Measurements from ENCODE around the gene DENND1B.
"Not testable (repeated sequence)": the region's sequence is repeated elsewhere in the genome, so short reads cannot be mapped to it uniquely, and the experiment has no call there.

The DENND1B gene

DNA sequence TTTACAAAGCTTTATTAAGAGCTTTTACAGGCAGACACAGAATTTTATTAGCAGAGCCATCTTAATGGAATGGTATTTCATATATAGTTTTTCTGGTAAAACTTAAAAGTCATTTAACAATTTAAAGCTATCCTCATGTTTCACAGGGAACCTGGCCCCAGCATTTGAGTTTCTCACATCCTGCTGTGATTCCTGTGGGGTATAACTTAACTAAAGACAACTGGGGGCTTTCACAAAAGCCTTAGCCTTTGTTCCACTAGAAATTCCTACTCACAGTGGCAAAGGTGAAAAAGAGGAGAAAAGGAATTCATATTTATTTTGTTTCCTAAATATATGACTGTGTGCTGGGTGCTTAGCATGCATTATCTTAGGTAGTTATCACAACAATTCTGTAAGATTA lies 233.9 kb downstream of the DENND1B start:
- DNase-seq = no peak

DNA sequence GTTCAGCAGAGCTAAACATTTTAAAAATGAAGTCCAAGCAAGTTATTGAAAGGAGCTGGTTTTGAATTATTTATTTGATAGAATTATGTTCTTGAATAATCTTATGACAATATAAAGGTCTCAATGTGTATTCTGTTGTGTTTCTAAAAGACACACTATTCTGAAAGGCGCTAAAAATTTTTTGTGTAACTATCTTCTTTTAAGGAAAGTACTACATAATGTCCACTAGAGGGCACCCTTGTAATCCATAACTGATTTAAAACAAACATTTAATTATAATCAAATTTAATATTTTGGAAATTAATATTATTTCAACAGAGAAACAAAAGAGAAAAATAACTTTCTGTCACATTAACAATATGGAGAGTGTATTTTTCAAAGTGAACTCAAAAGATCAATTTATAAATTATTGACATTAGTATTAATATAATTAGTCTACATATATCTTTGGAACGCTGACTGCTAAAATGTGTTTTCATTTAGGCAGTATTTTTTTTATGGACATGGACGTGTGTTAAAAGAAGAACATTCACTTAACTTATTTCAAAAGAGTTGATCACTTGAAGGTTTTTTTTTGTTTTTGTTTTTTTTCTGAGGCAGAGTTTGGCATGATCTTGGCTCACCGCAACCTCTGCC lies 248.4 kb downstream of the DENND1B start:
- DNase-seq = no peak

DNA sequence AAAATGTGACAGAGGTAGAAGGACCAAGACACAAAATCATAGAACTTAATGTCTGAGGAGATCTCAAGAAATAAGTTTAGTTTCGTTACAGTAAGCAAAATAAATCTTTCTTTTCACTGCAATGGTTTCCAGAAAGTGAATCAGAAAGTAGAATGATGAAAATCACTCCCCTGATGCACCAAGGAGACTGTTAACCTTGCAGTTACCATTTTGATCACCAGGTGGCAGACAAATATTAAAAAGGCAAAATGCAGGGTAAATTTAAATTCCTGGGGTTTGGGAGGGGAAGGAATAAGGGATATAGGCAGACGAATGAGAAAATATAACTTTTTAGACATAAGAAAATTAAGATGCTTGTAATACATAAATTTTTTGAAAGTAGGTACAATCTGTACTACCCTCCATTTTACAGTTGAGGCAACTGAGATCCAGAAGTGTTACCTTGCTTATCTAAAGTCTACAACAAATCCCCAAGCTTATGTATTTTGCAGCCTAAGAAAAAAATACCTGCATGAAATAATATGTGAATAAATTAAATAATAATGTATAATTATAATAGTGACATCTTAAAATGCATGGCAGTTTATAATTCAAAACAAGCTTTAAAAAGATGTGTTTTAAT lies 254.1 kb downstream of the DENND1B start:
- DNase-seq = peak; percentile 26 to 43

DNA sequence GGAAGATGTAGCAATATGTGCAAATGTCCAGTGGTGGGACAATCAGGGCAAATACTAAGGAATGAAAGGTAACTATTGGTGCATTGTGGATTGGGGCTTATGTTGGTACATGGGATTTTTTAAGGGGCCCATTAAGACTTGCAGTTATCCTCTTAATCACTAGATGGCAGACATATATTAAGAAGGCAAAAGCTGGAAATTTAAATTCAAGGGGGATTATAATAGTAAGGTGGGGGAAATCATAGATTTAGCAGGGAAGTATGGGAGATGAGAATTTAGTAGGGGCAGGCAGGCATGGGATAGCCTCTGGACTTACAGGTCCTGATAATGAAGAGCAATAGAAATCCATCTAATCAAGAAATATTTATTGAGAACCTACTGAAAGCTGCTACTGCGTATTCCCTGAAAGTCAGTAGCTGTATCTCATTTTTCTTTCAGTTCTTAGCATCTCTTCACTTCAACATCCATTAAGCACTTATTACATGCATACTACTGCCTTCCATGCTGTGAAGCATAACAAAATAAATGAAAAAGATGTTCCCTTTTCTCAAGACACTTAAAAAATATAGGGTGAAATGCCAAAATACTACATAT lies 255.4 kb downstream of the DENND1B start:
- no peak for DNase-seq

DNA sequence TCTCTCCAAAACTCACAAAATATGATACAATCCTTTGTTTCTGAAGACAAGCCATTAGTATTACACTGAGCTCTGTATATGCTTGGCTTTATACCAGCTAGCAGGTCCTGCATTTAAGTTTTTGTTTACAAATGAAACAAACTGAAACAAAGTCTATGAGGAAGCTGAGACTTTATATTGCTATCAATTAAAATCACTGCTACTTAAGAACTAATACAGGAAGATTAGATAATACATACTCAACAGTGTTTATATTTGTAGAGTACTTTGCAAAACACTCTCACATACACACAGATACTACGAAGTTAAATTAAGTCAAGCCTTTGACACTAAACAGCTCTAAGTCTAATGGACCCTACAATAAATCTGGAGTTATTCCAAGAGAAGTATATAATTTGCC lies 259.9 kb downstream of the DENND1B start:
- no peak for DNase-seq

DNA sequence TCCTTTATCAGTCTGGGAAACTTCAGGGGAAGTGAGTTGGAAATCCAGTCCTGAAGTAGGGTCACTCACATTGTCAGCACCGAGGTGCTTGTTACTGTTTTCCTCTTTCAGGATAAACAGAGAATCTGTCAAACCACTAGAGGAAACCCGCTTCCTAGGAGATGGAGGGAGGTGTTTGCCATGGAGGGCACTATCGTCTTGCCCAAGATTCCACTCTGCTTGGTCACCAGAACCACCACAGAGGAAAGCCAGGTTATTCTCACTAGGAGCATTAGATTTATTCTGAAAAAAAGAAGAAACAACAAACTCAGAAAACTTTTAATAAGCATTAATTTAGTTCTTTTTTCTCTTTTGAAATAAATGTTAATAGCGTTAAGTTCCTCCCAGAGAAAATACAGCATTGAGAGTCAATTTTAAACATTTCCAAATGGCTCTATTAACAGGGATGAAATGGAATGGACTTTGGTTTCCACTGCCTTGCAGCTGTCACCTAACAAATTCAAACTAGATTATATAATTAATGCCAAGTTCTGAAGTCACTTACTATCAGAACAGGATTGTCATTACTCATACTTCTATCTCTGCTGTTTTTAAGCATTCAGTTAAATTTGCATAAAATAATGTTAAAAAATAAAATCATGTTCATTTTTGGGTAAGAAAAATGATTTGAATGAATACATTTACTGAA lies 264.4 kb downstream of the DENND1B start:
- no peak for DNase-seq

DNA sequence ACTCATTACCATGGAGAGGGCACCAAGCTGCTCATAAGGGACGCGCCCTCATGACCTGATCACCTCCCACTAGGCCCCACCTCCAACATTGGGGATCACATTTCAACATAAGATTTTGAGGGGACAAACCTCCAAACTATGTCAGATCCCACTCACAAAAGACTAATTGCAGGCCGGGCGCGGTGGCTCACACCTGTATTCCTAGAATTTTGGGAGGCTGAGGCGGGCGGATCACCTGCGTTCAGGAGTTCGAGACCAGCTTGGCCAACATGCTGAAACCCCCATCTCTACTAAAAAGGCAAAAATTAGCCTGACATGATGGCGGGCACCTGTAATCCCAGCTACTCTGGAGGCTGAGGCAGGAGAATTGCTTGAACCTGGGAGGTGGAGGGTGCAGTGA lies 278.6 kb downstream of the DENND1B start:
- no peak for DNase-seq

DNA sequence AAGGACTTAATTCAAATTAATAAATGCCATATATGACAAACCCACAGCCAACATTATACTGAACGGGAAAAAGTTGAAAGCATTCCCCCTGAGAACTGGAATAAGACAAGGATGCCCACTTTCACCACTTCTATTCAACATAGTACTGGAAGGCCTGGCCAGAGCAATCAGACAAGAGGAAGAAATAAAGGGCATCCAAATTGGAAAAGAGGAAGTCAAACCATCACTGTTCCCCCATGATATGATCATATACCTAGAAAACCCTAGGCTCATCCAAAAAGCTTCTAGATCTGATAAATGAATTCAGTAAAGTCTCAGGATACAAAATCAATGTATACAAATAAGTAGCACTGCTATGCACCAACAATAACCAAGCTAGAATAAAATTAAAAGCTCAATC lies 283.8 kb downstream of the DENND1B start:
- DNase-seq = not testable (repeated sequence)

DNA sequence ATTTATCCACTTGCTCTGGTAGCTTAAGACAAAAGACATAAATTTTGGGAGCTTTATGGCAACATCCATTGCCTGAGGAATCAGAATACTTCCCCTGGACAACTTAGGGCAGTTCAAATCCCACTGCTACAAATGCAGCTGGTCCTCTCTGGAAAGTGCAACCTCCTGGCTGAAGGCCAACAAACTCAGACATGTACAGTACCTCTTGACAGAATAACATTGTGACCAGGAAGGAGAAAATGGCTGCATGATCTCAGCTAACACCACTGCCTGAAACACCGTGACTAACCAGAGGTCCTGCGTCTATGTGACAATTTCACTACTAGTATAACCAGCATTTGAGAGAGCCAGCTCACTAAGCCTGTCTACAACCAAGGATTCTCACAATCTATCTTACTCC lies 288.3 kb downstream of the DENND1B start:
- DNase-seq = no peak

DNA sequence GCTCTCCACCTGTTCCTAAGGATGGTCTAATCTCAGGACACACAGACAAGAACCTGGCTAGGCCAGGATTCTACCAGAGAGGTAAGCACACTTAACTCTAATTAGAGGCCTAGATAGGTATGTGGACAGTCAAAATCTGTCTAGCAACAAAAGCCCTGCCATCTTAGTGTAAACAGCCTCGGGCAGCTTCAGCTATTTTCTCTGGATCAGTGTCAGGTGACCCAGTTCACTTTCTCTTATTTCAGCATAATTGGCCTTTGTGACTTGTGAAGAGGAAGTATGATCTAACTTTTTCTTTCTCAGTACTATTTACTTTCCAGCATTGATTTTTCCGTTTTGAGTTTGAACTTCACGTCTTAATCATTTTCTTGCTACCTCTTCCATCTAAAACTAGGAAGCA lies 289.5 kb downstream of the DENND1B start:
- DNase-seq = no peak

DNA sequence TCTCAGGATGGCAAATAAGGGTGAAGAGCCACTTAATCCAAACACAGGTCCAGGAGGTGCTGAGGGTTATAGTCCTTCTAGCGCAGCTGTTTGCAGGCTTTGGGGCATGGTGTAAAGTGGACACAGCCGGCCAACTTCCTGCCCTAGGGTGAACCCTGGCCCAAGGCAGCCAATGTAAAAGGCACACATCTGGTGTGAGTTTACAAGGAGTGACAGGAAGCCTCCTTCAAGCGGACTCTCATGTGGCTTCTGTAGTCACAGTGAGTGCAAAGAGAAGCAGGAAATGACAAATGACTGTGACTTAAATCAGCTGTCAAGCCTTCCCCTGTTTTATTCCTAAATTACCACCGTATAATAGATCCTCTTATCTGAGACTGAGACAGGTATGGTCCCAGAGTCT lies 294.2 kb downstream of the DENND1B start:
- DNase-seq = peak in 1 of 2 donors; percentile 0

DNA sequence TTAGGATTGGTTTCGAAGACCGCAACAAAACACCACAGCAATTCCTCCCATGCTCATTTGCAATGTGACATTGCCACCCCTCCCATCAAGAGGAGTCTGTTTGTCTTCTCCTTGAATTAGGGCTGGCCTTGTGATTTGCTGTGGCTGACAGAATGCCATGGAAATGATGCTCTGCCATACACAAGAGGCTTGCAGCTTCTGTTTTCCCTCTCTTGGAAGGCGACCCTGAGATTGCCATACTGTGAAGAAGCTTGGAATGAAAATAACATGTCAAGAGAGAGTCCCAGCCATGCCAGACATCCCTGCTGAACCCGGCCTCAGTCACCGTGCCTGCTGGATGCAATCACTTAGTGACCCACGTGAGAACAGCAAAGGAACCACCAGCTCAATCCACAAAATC lies 294.8 kb downstream of the DENND1B start:
- no peak for DNase-seq

DNA sequence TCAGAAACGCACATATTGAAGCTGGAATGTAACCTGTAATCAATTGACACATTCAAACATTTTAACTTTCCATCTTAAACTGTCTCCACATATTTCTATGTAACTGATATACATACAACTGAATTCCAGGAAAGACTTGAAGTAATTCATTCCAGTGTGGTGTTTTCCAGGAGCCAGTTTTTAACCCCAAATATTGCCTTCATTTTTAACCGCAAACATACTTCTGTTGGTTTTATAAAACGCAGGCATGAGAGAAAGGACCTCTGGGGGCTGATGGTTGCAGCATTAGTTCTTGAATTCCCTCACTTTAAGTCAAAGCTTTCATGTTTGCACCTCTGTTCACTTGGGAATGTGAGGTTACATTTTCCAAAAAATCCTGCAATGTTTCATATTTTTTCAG lies 303.1 kb downstream of the DENND1B start:
- DNase-seq = no peak

DNA sequence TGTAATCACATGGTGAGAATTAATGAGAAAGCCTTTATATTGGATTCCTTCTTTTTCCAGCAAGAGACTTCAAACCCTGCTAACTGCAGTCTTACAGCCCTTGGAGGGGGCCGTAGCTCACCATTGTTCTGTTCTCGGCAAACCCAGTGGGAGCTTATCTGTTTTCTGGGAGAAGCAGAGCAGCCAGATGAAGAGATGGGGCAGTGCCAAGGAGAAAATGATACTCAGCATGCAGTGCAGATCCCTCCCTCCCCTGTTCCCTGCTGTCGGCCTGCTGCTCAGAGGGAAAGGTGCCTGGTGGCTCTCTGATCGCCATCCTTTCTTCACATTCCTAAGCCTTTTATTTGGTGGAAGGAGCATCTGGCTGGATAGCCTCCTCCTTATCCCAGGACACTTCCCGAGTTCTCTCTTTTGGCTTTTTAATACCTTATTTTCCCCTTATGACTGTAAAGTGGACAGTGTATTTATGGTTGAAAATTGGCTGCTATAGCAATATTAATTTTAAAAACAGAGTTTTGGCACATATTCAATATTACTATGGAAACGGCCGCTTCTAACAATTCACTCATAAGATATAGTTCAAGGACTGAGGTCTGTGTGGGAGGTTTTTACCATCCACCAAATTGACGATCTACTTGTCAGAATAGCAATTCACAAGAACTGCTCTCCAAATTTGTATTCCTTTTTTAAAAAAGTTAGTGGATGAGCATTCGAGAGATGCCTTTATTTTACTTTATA lies 303.9 kb downstream of the DENND1B start:
- DNase-seq = no peak

DNA sequence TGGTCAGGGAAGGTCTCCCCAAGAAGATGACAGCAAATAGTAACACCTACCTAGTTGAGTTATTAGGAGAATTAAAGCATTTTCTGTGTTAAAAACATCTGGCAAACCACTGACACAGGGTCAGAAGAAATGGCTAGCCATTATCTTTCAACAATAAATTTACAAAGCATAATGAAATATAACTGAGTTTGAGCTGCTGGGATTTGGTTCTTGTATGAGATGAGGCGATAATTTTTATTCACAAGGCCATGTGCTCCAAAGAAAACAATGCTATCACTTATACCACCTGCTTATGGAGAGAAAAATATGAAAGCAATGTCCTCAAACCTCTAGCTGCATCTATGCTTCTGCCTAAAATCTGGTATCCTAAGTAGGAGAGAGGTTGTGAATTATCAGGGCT lies 304.9 kb downstream of the DENND1B start:
- no peak for DNase-seq

DNA sequence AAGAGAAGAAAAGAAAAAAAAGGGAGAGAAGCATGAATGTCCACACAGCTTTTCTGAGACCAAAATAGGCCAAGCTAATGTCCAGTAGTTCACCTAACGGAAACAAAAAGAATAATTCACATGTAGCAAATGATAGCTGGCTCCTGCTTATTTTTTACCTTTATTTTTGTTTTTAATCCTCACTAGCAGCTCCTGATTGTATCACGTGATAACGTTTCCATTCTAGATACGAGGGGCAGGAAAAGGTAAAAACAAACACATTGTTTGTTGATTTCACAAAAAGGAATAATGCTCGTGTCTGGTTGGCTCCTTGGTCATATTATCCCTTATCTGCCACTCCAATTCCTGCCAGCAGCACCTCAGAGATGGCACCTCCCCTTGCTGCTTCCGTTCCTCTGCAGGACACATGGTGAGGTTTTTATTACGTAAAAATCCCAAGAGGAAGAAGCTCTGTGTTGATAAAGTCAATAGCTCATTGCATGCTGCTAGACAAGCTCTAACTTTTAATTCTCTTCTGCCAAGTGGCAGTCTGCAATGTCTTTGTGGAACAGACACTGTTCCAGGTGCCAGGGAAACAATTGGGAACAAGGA lies 305.6 kb downstream of the DENND1B start:
- DNase-seq = no peak

DNA sequence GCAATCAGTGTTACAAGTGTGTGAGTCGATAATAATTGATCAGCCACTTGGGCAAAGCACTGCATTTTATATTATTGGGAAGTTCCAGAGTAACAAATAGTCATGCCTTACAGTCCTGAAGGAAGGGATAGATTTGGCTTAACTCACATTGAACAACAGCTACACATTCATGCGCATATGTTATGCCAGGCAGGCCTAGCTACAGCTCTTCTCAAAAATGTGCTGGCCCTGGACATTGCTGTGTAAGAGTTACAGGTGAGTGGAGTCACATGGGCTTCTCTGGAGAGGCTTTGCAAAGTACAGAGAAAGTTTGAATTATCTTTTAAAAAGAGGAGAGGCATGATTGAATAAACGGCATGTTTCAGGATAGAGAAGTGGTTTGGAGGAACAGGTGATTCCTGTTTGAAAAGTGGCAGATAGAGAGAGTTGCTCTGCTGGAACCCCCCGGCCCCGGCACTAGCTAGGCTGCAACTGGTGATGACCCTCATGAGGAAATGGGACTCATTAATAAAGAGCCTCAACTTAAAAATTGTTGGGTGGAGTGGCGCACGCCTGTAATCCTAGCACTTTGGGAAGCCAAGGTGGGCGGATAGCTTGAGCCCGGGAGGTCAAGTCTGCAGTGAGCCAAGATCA lies 306.6 kb downstream of the DENND1B start:
- no peak for DNase-seq

DNA sequence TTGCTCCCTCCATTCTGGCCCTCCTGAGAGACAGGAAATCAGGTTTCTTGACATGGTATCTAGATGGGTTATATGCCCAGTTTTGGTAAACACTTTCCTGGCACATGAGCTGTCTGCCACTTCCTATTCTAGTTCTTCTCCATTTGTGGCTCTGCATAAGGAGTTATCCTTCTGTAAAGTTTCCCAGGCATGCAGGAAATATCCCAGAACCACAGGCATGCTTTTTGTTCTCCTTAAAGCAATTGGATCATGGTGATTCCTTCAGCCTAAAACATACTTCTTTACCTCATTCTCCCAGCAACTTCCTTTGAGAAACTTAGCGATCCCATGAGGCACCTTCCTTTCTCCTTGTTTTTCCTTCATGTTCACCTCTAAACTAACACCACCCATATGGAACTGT lies 307.4 kb downstream of the DENND1B start:
- DNase-seq = no peak

DNA sequence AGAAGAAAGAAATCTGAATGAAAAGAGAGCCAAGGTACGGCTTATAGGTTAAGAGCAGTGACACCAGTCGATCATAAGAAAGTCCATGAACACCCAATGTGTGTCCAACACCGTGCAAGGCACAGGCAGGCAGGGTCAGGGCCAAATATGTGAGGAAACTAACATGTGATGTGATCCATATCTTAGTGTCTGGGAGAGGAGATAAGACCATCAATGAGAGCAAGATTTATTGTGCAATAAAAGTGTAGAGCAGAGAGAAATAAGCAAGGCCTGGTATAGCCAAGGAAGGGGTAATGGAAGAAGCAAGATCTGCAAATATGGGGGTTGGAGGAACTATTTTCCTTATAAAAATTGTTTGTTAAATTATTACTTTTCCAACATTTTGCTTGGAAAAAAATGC lies 308.5 kb downstream of the DENND1B start:
- DNase-seq = no peak

DNA sequence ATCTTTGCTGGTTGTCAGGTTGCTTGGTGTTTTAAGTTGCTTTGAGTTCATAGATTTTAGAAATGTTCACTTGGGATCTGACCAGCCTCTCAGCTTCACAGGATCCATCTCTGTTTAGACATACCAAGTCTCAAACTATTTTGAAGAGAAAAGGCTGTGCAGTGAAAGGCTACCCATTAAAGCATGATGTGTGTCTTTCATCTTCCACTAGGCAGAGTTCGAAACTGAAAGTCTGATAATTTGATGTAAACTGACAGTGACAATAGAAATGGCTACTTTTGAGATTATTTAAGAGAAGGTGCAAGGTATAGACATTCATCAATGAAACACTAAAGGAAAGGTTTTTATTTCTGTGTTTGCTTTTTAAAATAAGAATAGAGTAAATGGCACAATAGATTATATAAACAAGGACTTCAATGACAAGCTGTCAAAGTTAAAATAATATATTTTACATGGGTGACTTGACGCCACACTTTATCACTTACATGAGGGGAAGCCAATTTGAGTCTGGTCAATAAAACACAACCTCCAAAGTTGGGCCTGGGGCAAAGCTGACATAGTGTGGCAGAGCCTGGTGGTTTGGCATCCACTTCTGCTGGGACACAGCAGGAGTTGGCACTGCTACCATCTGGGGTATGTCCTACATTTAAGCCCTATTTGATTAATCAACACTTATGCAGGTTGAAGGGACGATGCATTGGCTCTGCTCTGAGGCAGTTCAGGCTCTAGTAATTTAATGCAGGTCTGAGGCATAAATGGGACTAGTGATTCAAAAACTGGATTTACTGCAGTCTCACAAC lies 309.6 kb downstream of the DENND1B start:
- no peak for DNase-seq

DNA sequence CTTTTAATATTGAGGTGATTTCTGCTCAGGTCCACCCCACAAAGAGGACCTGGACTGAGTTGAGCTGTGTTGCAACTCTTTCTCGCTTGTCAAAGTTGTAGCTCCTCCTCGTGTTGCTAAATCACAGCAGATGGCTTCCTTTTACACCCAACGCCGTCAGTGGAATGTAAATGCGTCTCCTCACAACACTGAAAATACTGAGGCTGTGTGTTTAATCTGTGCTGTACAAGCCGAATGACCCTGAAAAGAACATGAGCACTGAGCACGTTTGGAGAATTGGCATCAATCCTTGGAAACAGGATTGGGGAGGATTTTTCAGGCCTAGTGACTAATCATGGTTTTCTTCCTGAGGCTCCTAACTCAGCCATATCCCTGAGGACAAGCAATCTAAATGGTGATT lies 311.2 kb downstream of the DENND1B start:
- DNase-seq = no peak

DNA sequence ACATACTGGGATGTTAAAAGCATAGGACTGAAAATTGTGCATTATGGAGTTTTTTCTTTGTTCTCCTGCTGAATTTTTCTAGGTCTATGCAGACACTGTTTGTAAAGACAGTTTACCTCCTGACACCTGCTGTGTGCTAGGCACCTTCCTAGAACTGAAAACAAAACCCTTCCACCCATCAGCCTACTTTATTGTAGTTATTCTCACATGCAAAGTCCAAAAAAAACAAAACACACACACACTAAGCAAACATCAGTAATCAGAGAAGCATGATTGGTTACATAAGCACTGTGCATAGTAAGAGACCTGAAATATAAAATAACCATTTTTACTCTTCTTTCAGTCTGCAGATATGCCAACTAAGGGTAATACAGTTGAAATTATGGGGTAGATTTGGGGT lies 312.1 kb downstream of the DENND1B start:
- DNase-seq = no peak

Data from stimulated activated CD4-positive, alpha-beta T cell treated with anti-CD3 and anti-CD28 coated beads, Interleukin-2, amount 100 ng/mL, for 48 hours (primary cell).